NCI-H526 treated with DMSO at 0.1 percent for 48 hours (cell line): ENCODE results near the gene OXSR1.
"Not testable (repeated sequence)": the region's sequence is repeated elsewhere in the genome, so short reads cannot be mapped to it uniquely, and the experiment has no call there.

ENCODE experiments used
- DNase-seq: peaks from one replicate; lab custom pipeline; 2025; lab: John Stamatoyannopoulos, UW

Gene OXSR1

GRCh38 chr3:38167591-38167990 lies 2.3 kb downstream of the OXSR1 start:
- no peak for DNase-seq

DNA sequence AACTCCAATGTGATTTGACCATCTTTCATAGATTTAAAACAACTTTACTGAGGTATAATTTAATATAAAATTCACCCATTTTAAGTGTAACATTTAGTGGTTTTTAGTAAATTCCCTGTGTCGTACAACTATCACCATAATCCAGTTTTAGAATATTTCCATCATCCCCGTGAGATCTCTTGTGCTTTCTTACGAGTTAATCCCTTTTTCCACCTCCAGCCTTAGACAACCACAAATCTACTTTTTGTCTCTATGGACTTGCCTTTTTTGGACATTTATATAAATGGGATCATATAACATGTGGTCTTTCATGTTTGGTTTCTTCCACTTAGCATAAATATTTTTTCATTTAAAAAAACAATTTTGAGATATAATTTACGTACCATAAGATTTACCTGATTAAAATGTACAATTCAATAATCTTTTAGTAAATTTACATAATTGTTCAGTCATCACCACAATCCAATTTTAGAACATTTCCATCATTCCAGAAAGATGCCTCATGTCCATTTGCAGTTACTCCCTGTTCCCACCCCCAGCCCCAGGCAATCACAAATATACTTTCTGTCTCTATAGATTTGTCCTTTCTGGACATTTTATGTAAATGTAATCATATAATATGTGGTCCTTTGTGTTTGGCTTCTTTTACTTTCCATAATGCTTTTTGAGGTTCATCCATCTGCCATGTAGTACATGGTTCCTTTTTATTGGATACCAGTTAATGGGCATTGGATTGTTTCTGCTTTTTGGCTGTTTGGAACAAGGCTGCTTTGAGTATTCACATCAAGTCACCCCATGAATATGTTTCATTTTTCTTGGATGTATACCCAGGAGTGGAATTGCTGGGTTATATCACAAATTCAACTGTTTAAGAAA lies 3.1 kb downstream of the OXSR1 start:
- no peak for DNase-seq

DNA sequence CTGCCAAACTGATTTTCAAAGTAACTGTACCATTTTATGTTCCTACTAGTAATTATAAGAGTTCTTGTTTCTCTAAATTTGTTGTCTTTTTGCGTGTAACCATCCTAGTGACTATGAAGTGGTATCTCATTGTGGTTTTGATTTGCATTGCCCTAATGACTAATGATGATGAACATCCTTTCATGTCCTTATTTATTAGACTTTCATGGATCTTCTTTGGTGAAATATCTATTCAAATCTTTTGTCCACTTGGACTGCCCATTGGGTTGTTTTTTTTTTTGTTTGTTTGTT lies 3.6 kb downstream of the OXSR1 start:
- DNase-seq = no peak

- DNase-seq = no peak
These were observed 5.4 kb downstream of the OXSR1 start for GRCh38 chr3:38170722-38171121.

DNA sequence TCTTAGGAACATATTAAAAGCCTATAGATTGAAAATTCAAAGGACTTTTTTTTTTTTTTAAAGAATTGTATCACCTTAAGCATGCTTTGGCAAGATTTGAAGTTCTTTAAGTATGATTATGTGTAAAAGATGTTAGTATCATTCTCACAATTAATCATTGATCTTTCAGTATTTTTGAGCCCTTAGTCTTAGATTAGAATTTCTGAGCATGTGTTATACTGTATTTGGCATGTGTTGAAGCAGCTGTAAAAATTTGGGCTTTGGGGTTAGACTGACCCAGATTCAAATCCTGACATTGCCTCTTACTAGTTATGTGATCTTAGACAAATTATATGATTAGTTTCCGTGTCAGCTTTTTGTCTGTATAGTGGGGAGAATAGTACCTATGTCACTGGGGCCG lies 6.3 kb downstream of the OXSR1 start:
- DNase-seq = no peak

GRCh38 chr3:38173834-38174418 lies 8.6 kb downstream of the OXSR1 start:
- DNase-seq = no peak

- DNase-seq = no peak
These were observed 11.8 kb downstream of the OXSR1 start for GRCh38 chr3:38177181-38177580.

- no peak for DNase-seq
These were observed 21.4 kb downstream of the OXSR1 start for GRCh38 chr3:38186781-38187180.

DNA sequence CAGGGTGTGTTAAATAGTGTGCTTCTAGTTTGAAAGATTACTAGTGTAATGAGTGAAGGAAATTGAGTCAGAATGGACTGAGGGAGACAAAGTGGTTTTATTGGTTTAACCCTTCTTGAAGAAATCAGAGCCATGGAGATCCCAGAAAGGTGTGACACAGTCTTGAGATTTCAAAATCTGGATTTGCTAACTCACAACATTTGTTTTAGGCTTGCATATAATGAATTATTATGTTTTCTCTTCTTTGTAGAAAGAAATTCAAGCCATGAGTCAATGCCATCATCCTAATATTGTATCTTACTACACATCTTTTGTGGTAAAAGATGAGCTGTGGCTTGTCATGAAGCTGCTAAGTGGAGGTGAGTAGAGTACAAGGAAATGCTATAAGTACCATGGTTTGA lies 25.1 kb downstream of the OXSR1 start:
- no peak for DNase-seq

- not testable (repeated sequence) for DNase-seq
These were observed 37.6 kb downstream of the OXSR1 start for GRCh38 chr3:38202931-38203330.

DNA sequence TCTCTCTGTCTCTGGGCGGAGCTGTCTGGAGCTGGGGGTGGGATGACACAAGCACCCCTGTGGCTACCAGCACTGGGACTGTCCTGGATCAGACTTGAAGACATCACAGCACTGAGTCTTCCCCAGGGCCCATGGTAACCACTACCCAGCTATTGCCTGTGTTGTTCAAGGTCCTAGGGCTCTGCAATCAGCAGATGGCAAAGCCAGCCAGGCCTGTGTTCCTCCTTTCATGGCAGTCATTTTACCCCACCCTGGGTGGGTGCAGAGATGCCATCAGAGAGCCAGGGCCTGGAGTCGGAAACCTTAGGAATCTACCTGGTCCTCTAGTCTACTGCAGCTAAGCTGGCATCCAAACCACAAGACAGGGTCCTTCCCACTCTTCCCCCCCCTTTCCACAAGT lies 38.4 kb downstream of the OXSR1 start:
- no peak for DNase-seq

- DNase-seq = no peak
These were observed 39.5 kb downstream of the OXSR1 start for GRCh38 chr3:38204599-38205471.

DNA sequence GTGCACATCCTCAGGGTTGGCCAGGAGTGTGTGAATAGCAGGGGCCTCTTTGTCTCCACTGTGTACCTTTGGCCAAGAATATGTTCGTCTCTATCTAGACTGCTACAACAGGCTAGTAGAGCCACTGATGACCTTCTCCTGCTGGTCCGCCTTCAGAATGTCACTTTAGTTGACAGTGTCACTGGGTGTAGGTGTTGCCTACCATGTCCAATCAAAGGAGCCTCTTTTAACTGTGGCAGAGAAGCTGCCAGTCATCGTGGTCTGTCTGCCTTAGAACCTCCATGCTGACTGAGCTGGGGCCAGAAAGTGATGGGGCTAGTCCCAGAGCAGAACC lies 40.1 kb downstream of the OXSR1 start:
- no peak for DNase-seq

GRCh38 chr3:38207254-38208003 lies 42.1 kb downstream of the OXSR1 start:
- no peak for DNase-seq

DNA sequence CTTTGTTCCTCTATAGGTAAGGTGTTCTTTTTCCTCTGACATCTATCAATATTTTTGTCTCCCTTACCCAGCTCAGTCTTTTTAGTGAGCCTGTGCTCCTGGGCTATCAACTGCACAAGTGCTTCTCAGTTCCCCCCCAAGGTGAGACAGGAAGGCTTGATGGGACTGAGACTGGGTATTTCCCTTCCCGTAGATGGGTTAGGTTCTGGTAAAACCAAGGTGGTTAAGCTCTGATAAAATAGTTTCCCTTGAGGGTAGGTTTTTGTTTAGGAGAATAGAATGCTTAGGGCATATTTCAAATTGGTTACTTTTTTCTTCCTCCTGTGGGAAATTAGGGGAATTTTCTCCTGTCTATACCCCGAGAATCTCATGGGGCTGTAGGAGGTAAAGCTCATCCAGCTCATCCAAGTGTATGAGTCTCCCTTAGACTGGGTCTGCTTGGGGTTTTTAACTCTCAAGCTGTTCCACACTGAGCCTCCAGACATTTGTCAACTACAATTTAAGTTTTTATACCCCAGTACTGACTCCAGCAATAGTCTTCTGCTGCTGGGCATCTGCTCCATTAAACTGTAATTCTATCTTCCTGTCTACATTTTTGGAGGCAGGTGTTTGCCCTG lies 44.9 kb downstream of the OXSR1 start:
- no peak for DNase-seq

- DNase-seq = no peak
These were observed 46.8 kb downstream of the OXSR1 start for GRCh38 chr3:38212141-38212540.

- no peak for DNase-seq
These were observed 49.2 kb downstream of the OXSR1 start for GRCh38 chr3:38214560-38214959.

- no peak for DNase-seq
These were observed 54.4 kb downstream of the OXSR1 start for GRCh38 chr3:38219609-38220197.

GRCh38 chr3:38221005-38221404 lies 55.7 kb downstream of the OXSR1 start:
- DNase-seq = no peak

- no peak for DNase-seq
These were observed 56.8 kb downstream of the OXSR1 start for GRCh38 chr3:38222032-38222634.

GRCh38 chr3:38224357-38224756 lies 59.0 kb downstream of the OXSR1 start:
- no peak for DNase-seq
